GM23338 (cell line): ENCODE data around the gene OSBPL5. TPM values are rescaled to one million over a fixed set of nuclear protein-coding genes. Genes with fewer than 3 reads are reported as not detected.

ENCODE experiments used
- ATAC-seq: fragments of 200-7000 bp; cut with Tn5 transposase; 3 replicates; pipeline ENCODE4 v1.9.1; 2020
- DNase-seq: peaks from one replicate; pipeline ENCODE4 v3.0.0-alpha.2; 2015; ENCODE audit warnings: low spot score
- H2AFZ ChIP-seq: fragments of 200-600 bp; sonication (generic); 2 replicates; pipeline ENCODE4 v1.8.0; 2016; ENCODE audit warnings: antibody characterized with exemption, mild to moderate bottlenecking, moderate library complexity
- H3F3A ChIP-seq: fragments of 200-600 bp; sonication (generic); replicated peaks from 2 replicates; pipeline ENCODE4 v1.8.0; 2017; ENCODE audit warnings: antibody characterized with exemption, mixed run types, low read depth
- H3K27ac ChIP-seq: fragments of 200-600 bp; sonication (generic); 2 replicates; pipeline ENCODE4 v1.6.1; 2016; ENCODE audit warnings: low read depth
- H3K27me3 ChIP-seq: fragments of 200-600 bp; sonication (generic); 2 replicates; pipeline ENCODE4 v1.8.0; 2016; ENCODE audit warnings: mild to moderate bottlenecking, mixed run types, moderate library complexity; ENCODE audit not compliant: insufficient read depth
- H3K36me3 ChIP-seq: fragments of 200-600 bp; sonication (generic); 2 replicates; pipeline ENCODE4 v1.8.0; 2016; ENCODE audit warnings: mild to moderate bottlenecking; ENCODE audit not compliant: insufficient read depth
- H3K4me1 ChIP-seq: fragments of 200-600 bp; sonication (generic); 2 replicates; pipeline ENCODE4 v1.8.0; 2016; ENCODE audit warnings: mild to moderate bottlenecking, moderate library complexity; ENCODE audit not compliant: insufficient read depth
- H3K4me2 ChIP-seq: fragments of 200-600 bp; sonication (generic); 2 replicates; pipeline ENCODE4 v1.7.1; 2017; ENCODE audit warnings: mixed run types
- H3K4me3 ChIP-seq: fragments of 200-600 bp; sonication (generic); 2 replicates; pipeline ENCODE4 v1.6.1; 2016; ENCODE audit warnings: mixed run types
- H3K79me2 ChIP-seq: fragments of 200-600 bp; sonication (generic); replicated peaks from 2 replicates; pipeline ENCODE4 v1.8.0; 2017; ENCODE audit warnings: mild to moderate bottlenecking; ENCODE audit not compliant: insufficient read depth
- H3K9me2 ChIP-seq: fragments of 200-600 bp; sonication (generic); 2 replicates; pipeline ENCODE4 v1.8.0; 2017; ENCODE audit not compliant: insufficient read depth
- H4K20me1 ChIP-seq: fragments of 200-600 bp; sonication (generic); replicated peaks from 2 replicates; pipeline ENCODE4 v1.8.0; 2017; ENCODE audit warnings: mild to moderate bottlenecking; ENCODE audit not compliant: insufficient read depth
- H3K27ac Mint-ChIP-seq: 2 replicates; pipeline ENCODE4 v1.8.0; 2020; ENCODE audit warnings: inconsistent platforms, mild to moderate bottlenecking, moderate library complexity, mixed read lengths
- H3K27me3 Mint-ChIP-seq: 3 replicates; pipeline ENCODE4 v1.8.0; 2022; ENCODE audit warnings: low read depth, mild to moderate bottlenecking, moderate library complexity, mixed read lengths, inconsistent platforms; ENCODE audit not compliant: insufficient read depth, poor library complexity
- H3K36me3 Mint-ChIP-seq: 3 replicates; pipeline ENCODE4 v1.8.0; 2021; ENCODE audit warnings: low read depth, mild to moderate bottlenecking, inconsistent platforms, moderate library complexity, mixed read lengths
- H3K4me1 Mint-ChIP-seq: 3 replicates; pipeline ENCODE4 v1.8.0; 2020; ENCODE audit warnings: mild to moderate bottlenecking, inconsistent platforms, mixed read lengths
- H3K4me3 Mint-ChIP-seq: 3 replicates; pipeline ENCODE4 v1.8.0; 2021; ENCODE audit warnings: moderate library complexity, mild to moderate bottlenecking, inconsistent platforms, mixed read lengths
- H3K9me3 Mint-ChIP-seq: 3 replicates; pipeline ENCODE4 v1.8.0; 2020; ENCODE audit warnings: moderate library complexity, mild to moderate bottlenecking, inconsistent platforms, mixed read lengths
- CREB1 ChIP-seq: fragments of 250-450 bp; sonication (Bioruptor Pico); IDR thresholded peaks from 2 replicates; pipeline ENCODE4 v1.5.0; 2020; ENCODE audit warnings: low read depth, mild to moderate bottlenecking, moderate library complexity
- CTCF ChIP-seq, 2 experiments: fragments of 200-600 bp in 1 of 2; sonication (generic) in 1 of 2; conservative IDR thresholded peaks; 2 replicates each; pipeline versions ENCODE4 v1.5.1 to v1.6.1; 2016 to 2017; ENCODE audit warnings: antibody characterized with exemption in 2 of 2, low read depth in 2 of 2, mild to moderate bottlenecking in 2 of 2, moderate library complexity in 1 of 2
- ETS1 ChIP-seq: IDR thresholded peaks from 2 replicates; pipeline ENCODE4 v1.6.1; 2016; ENCODE audit warnings: antibody characterized with exemption
- EZH2 ChIP-seq: fragments of 200-600 bp; sonication (generic); IDR thresholded peaks from one replicate; pipeline ENCODE4 v1.8.0; 2017; ENCODE audit warnings: antibody characterized with exemption, mild to moderate bottlenecking, low read depth; ENCODE audit not compliant: unreplicated experiment
- EZH2phosphoT487 ChIP-seq: fragments of 200-600 bp; sonication (generic); IDR thresholded peaks from one replicate; pipeline ENCODE4 v1.8.1; 2018; ENCODE audit warnings: antibody characterized with exemption; ENCODE audit not compliant: unreplicated experiment
- JUNB ChIP-seq: IDR thresholded peaks from one replicate; pipeline ENCODE4 v1.6.1; 2016; ENCODE audit warnings: antibody characterized with exemption; ENCODE audit not compliant: unreplicated experiment
- NANOG ChIP-seq: IDR thresholded peaks from 2 replicates; pipeline ENCODE4 v1.6.1; 2016; ENCODE audit warnings: antibody characterized with exemption, borderline replicate concordance
- POLR2AphosphoS5 ChIP-seq: IDR thresholded peaks from 2 replicates; pipeline ENCODE4 v1.6.1; 2016; ENCODE audit warnings: antibody characterized with exemption, low read depth
- REST ChIP-seq: IDR thresholded peaks from one replicate; pipeline ENCODE4 v1.6.1; 2018; ENCODE audit warnings: antibody characterized with exemption; ENCODE audit not compliant: unreplicated experiment
- STAT1 ChIP-seq: IDR thresholded peaks from one replicate; pipeline ENCODE4 v1.6.1; 2016; ENCODE audit warnings: antibody characterized with exemption; ENCODE audit not compliant: unreplicated experiment
- ZNF114 ChIP-seq: fragments of 250-450 bp; sonication (Bioruptor Pico); IDR thresholded peaks from 2 replicates; pipeline ENCODE4 v1.5.0; 2020; ENCODE audit warnings: mild to moderate bottlenecking, moderate library complexity
- ZNF331 ChIP-seq: fragments of 250-450 bp; sonication (Bioruptor Pico); IDR thresholded peaks from 2 replicates; pipeline ENCODE4 v1.5.0; 2020; ENCODE audit warnings: low read depth, mild to moderate bottlenecking, moderate library complexity
- ZNF462 ChIP-seq: fragments of 250-450 bp; sonication (Bioruptor Pico); IDR thresholded peaks from 2 replicates; pipeline ENCODE4 v1.5.0; 2020; ENCODE audit warnings: mild to moderate bottlenecking, moderate library complexity
- polyA plus RNA-seq: library from polyadenylated mRNA; unstranded; fragments of >200 nt; fragmentation: Nextera tagmentation; extraction: Ambion mirVana; gene quantifications from 2 replicates; pipeline ENCODE4 v1.2.1, GENCODE V29; 2016
- total RNA-seq: library from RNA; depleted of rRNA; stranded (reverse); fragments of >200 nt; shearing (Covaris generic); gene quantifications from 2 replicates; pipeline ENCODE4 v1.2.3, GENCODE V29; 2014

OSBPL5 gene
- total and polyA plus RNA-seq, 2 experiments from 2014 or later = 2.7 to 12.0 TPM

- no peaks in the 10 kb centered on the region for H3K9me2 ChIP-seq
- TF ChIP-seq NANOG (no peak), CTCF (conservative IDR thresholded peaks at IDR 0.05; ENCODE audit: low read depth in 2 of 2) (no peak), EZH2 (no peak), ZNF331 (CRISPR knock-in tag) (no peak), REST (no peak), CREB1 (CRISPR knock-in tag) (no peak), JUNB (no peak), ZNF462 (CRISPR knock-in tag) (no peak), STAT1 (no peak), ETS1 (no peak), EZH2phosphoT487 (no peak), POLR2AphosphoS5 (no peak), ZNF114 (CRISPR knock-in tag) (no peak)
- H3K27ac ChIP-seq = no peak overlapping the region
- H3K4me1 ChIP-seq = peaks cover 3% of the 10 kb centered on the region; the same call in 1 of the 2 replicates
- H2AFZ ChIP-seq = no peak overlapping the region
- no peaks in the 10 kb centered on the region for H3K27me3 ChIP-seq
- DNase-seq (no peak), ATAC-seq (no peak)
- H3K9me3 Mint-ChIP-seq = peaks cover 8% of the 10 kb centered on the region
- no peak overlapping the region for H3K27ac Mint-ChIP-seq
- no peaks in the 10 kb centered on the region for H3K36me3 ChIP-seq
- H3K4me3 ChIP-seq = no peak overlapping the region
- peaks cover 8% of the 10 kb centered on the region for H3K27me3 Mint-ChIP-seq
- no peak overlapping the region for H3K4me2 ChIP-seq
- peaks cover 4% of the 10 kb centered on the region; the same call in 1 of the 3 replicates for H3K36me3 Mint-ChIP-seq
- no peaks in the 10 kb centered on the region for H3F3A ChIP-seq
- no peak overlapping the region for H3K4me3 Mint-ChIP-seq
- H4K20me1 ChIP-seq = no peaks in the 10 kb centered on the region
- H3K4me1 Mint-ChIP-seq = peaks cover 17% of the 10 kb centered on the region; the same call in 2 of the 3 replicates
- H3K79me2 ChIP-seq = no peaks in the 10 kb centered on the region
Measured at GRCh38 chr11:3094223-3094824, 70.8 kb downstream of the OSBPL5 start.
